Lung microvascular endothelial cell (primary cell): Measurements from ENCODE around the gene CDCA8. TPM values are rescaled to one million over a fixed set of nuclear protein-coding genes. Genes with fewer than 3 reads are reported as not detected.
"Not testable (repeated sequence)": the region's sequence is repeated elsewhere in the genome, so short reads cannot be mapped to it uniquely, and the experiment has no call there.

Source experiments
- DNase-seq, 2 donors: peaks; one replicate each; pipeline versions ENCODE4 v3.0.0 to v3.0.0-alpha.2; 2010; ENCODE audit warnings: low read depth in 2 of 2
- total RNA-seq: library from RNA; depleted of rRNA; stranded (reverse); fragments of >200 nt; gene quantifications from 2 replicates; pipeline ENCODE4 v1.2.1, GENCODE V29; 2014

Gene CDCA8
- total RNA-seq, 1 donor from 2014 or later, result 1.4 TPM

GRCh38 chr1:37672136-37672870 is 20.0 kb upstream of the CDCA8 start:
- no peak for DNase-seq

DNA sequence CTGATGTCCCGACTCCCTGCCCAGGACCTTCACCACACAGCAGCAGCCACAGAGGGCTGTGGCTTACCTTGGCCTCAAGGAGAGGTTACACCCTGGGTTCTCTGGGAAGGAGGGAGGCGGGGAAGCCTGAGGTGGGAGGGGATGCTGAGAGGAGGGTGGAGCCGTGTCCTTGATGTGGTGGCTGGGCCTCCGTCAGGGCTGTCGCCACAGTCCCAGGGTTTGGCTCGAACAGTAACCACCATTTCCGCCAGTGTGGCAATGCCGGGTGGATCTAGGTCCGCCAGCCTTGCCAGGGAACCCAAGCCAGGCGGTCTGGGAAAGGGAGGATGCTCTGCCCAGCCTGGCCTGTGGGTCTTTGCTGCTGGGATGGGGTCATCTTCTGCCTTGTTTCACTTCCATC is 18.4 kb upstream of the CDCA8 start:
- DNase-seq, result no peak

GRCh38 chr1:37676281-37677142 is 15.8 kb upstream of the CDCA8 start:
- no peak for DNase-seq

DNA sequence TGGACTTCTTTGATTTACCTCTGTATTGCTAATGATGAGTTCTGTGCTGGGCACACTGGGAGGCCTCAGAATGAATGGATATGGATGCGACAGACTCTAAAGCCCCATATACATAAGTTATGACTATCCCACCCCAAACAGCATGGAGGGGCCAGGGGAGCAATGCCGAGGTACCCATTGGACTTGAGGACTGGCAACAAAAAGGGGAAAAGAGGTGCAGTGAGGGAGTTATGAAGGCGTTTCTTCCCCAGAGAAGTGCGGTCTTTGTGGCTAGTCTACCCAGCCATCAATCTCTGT is 15.2 kb upstream of the CDCA8 start:
- DNase-seq, result no peak

DNA sequence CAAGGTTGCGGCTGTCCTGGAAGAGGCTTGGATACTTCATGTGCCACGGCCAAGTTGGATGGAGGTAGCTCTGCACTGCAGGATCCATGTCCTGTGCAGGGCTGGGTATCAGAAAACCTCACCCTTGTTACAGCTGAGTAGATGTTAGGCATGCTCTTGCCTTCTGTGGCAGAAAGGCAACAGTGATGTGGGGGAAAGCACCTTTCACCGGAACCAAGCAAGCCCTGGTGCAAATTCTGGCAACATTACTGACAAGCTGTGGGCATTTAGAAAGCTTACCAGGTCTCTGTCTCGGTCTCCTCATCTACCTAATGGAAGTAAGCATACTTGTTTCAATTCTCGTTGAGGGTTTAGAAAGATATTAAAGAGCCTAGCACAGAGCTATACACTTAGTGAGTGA is 14.5 kb upstream of the CDCA8 start:
- DNase-seq, result no peak

GRCh38 chr1:37680933-37681332 is 11.4 kb upstream of the CDCA8 start:
- DNase-seq, result no peak

DNA sequence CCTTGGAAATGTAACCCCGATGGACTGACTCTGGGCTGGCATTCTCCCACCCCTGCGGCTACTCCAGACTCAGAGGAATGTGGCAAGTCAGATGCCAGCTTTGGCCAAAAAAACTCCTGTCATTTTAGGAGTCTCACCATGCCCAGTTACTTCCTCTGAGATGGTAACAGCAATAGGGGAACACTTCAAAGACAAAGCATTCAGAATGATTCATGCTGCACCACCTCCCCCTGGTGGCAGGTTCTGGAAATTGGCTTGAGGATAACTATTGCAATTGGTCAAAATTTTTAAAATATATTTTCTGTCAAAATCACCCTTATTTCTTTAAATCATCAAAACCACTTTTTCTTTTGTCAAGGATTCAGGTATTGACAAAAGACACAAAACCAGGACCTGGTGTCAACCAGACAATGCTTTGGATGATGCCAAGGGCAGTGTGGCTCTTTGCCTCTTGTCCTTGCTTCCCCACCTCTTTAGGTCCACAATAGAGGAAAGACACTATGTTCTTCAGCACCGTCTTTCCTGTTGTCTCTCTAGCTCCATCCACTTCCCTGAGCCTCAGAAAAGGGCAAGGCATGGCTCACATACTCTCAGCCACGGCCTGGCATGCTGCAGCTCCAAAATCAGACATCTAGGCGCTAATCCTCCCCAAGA is 9.9 kb upstream of the CDCA8 start:
- peak; percentile 67 to 70 for DNase-seq

- DNase-seq, result not testable (repeated sequence)
Observed at GRCh38 chr1:37684182-37684581, 8.1 kb upstream of the CDCA8 start.

GRCh38 chr1:37685722-37686121 is 6.6 kb upstream of the CDCA8 start:
- no peak for DNase-seq

- not testable (repeated sequence) for DNase-seq
Observed at GRCh38 chr1:37687764-37688163, 4.6 kb upstream of the CDCA8 start.

DNA sequence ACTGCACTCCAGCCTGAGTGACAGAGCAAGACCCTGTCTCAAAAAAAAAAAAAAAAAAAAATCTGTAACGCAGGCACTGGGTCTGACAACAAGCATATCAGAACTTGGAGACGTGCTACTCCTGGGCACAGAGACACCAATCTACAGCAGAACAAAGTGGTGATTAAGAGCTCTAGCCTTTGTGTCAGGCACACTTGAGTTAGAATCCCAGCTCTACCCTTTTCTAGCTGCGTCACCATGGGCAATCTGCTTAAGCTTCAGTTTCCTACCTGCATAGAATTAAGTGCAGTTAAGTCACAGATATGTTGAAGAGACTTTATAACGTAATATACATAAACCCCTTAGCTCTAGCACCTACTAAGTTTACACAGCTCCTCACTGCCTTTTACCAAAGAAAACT is 3.4 kb upstream of the CDCA8 start:
- DNase-seq, result no peak

DNA sequence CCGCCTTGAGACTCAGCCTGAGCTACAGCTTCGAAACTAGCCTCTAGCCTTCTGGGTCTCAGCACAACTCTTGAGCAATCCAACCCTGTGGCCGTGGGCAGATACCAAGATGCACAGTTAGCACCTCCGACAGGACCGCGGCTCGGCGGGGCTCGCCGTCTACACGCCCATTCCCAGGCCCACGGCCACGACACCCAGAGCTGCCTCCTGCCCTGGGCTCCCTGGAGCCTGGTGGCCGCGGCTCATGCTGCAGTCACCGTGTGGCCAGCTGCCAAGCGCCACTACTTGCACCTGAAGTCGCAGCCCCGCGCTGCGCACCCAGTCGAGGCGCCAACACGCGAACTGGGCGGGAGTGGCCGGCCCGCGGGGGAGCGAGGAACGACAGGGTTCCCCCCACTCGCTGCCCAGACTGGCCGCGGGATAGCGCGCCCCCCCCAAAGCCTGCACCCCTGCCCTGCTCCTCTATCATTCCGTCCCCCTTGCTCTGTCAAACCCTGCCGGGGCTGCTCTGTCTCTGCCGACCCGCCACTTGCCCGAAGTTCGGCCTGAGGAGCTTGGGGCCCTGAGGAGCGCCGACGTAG is 729 bp upstream of the CDCA8 start:
- peak; percentile 50 to 52 for DNase-seq

DNA sequence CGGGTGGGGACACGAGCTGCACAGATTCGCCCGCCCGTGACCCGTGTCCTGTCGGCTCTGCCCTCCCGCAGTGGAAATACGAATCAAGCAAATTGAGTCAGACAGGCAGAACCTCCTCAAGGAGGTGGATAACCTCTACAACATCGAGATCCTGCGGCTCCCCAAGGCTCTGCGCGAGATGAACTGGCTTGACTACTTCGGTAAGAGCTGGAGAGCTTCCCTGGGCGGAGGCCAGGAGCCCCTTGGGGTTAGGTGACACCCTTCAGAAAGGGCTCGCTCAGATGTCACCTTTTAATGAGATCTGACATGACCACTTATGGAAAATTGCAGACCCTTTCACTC is 489 bp downstream of the CDCA8 start:
- DNase-seq, result no peak

DNA sequence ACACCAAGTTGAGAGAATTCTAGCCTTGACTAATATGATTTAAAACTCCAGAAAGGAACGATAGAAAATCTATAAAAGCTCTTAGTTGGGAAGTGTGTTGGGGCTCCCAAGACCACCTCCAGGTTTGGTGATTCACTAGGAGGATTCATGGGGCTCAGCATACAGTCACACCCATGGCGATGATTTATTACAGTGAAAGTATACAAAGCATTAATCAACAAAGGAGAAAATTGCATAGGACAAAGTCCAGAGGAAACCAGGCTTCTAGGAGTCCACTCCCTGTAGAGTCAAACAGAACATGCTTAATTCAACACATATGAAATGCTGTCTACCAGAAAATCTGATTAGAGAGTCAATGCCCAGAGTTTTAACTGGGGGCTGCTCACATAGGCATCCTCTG is 4.8 kb downstream of the CDCA8 start:
- no peak for DNase-seq

GRCh38 chr1:37697737-37698136 is 5.4 kb downstream of the CDCA8 start:
- no peak for DNase-seq

GRCh38 chr1:37699147-37699546 is 6.8 kb downstream of the CDCA8 start:
- DNase-seq, result no peak

DNA sequence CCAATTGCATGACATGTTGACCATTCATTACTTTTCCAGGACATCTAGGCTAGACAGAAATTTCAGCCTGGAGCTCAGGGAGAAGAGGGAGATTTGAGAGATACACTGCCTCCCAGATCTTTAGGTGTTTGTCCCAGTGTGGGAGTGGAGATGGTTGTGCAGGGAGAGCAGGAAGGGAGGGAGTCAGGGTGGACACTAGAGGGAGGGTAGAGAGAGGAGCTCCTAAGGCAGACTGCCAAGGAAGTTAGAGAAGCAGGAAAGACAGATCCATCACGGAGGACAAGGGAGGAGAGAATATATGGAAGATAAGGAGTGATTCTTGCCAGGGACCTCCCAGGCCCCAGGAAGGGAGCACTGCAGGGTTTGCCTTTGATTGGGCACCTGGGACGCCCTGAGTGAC is 8.7 kb downstream of the CDCA8 start:
- DNase-seq, result no peak

DNA sequence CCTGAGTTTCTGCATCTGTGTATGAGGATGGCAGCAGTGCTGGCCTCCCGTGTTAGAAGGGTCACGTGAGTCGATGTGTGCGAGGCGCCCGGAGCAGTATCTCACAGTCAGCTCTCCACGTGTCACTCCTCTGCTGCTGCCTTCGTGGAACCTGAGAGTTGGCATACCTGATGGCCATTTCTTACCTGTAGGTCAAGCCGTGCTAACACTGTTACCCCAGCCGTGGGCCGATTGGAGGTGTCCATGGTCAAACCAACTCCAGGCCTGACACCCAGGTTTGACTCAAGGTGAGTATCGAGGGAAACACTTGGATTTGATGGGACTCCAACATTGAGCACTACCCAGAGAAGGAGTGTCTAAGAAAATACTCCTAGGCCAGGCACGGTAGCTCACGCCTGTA is 10.7 kb downstream of the CDCA8 start:
- no peak for DNase-seq

DNA sequence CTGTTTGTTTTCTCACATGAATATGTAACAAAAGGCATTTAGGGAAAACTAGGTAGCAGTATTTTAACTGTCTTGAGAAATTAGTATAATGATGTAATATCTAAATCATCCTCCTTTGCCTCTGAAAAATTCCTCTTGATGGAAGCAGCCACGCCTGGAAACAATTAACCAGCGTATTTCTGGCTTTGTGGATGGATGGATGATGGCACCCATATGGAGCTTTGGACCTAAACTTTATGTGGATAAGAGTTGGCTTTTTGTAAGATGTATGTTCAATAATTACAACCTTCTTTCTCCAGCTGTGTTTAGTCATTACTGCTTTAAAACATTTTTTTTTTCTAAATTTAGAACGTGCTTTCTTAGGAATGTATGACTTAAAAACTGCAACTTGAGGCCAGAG is 12.7 kb downstream of the CDCA8 start:
- no peak for DNase-seq

DNA sequence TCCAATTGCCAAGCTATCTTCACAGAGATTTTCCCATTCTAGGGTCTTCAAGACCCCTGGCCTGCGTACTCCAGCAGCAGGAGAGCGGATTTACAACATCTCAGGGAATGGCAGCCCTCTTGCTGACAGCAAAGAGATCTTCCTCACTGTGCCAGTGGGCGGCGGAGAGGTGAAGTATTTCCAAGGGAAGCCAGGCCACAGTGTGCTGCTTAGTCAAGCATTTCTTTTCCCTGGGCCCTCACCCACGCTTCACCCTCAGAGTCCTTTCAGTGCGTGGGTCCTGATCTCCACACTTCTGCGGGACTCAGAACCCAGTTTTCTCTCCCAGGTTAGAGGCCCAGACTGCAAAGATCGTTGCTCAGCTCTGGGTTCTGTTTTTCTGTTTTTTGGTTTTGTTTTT is 13.1 kb downstream of the CDCA8 start:
- no peak for DNase-seq

DNA sequence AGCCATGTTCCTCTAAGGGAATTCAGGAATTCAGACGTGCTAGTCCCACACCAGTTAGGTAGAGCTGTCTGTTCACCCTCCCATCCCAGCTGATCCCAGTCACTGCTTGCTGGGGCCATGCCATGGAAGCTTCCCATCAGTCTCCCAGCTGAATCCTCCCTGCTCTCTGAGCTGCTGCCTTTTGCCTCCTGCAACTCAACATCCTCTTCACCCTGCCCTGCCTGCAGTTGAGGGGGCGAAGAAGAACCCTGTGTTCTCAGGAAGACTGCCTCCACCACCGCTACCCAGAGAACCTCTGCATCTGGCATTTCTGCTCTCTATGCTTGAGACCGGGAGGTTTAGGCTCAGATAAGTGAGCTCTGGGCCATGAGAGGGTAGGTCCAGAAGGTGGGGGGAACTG is 16.2 kb downstream of the CDCA8 start:
- DNase-seq, result no peak

DNA sequence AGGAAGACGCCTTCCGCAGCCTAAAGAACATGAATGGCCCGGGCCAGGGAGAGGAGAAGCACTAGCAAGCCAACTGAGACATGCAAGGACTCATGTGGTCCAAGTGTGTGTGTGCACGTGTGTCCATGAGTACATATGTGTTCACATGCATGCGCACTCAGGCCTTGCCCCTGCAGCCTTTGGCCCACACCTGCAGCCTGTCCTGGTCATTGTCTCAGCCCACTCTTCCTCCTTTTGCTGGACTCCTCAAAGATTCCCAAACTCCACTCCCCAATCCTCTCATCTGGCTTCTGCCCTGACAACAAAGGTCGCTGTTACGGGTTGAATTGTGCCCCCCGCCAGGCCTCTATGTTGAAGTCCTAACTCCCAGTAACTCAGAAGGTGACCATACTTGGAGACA is 21.9 kb downstream of the CDCA8 start:
- no peak for DNase-seq
